Neural progenitor cell (in vitro differentiated cells): ENCODE data around the gene ANKRD6.

ENCODE experiments used
- CTCF ChIP-seq: fragments of 200-600 bp; sonication (generic); IDR thresholded peaks from 2 replicates; pipeline ENCODE4 v1.5.1; 2017; ENCODE audit warnings: antibody characterized with exemption, mild to moderate bottlenecking
- EZH2 ChIP-seq: fragments of 200-600 bp; sonication (generic); IDR thresholded peaks from 2 replicates; pipeline ENCODE4 v1.6.1; 2017; ENCODE audit warnings: antibody characterized with exemption, mild to moderate bottlenecking, moderate library complexity
- EZH2phosphoT487 ChIP-seq: fragments of 200-600 bp; sonication (generic); IDR thresholded peaks from 2 replicates; pipeline ENCODE4 v1.6.1; 2017; ENCODE audit warnings: antibody characterized with exemption

- TF ChIP-seq CTCF (no peak), EZH2 (no peak), EZH2phosphoT487 (no peak)
Observed at GRCh38 chr6:89501753-89502152, 68.8 kb downstream of the ANKRD6 start.
